Measurements from ENCODE around the gene PTH1R. TPM values are rescaled to one million over a fixed set of nuclear protein-coding genes. Genes with fewer than 3 reads are reported as not detected.

Gene PTH1R
- total RNA-seq, 1 experiment from 2014 or later: 0.32 TPM

- BruUV-seq (replicated peaks): no TSS peak
- CTCF ChIA-PET: no interaction called here
- no peaks in the 10 kb centered on the region for H3K9me2 ChIP-seq (ENCODE audit: insufficient read depth)
- H3K79me2 ChIP-seq (ENCODE audit: insufficient read depth, low read length): no peaks in the 10 kb centered on the region
- intact Hi-C loops (cut with micrococcal nuclease): no loop called here
- TF ChIP-seq REST (IDR thresholded peaks at IDR 0.05; ENCODE audit: low read depth) (no peak), EGR1 (IDR thresholded peaks at IDR 0.05; ENCODE audit: low read depth) (no peak), ZBTB33 (IDR thresholded peaks at IDR 0.05; ENCODE audit: extremely low read depth, insufficient replicate concordance, low read length) (no peak), EZH2 (IDR thresholded peaks at IDR 0.05) (no peak)
- no peak for DNase-seq (ENCODE audit: low read depth, low spot score)
- H3K27me3 ChIP-seq (ENCODE audit: insufficient read depth, low read length): no peaks in the 10 kb centered on the region
- no peaks in the 10 kb centered on the region for H4K20me1 ChIP-seq (ENCODE audit: insufficient read depth)
- peaks cover 7 to 9% of the 10 kb centered on the region in 2 experiments; a peak in 2 of 4 replicates for H3K9me3 ChIP-seq (ENCODE audit: control insufficient read depth in 1 of 2, insufficient read depth in 1 of 2, low read depth in 1 of 2, low read length in 2 of 2)
- no peaks in the 10 kb centered on the region for H3K4me1 ChIP-seq (ENCODE audit: control insufficient read depth in 1 of 2, insufficient read depth in 2 of 2, low read length in 2 of 2)
- ATAC-seq: no peak
- POLR2A ChIA-PET: no interaction called here
- H3K9ac ChIP-seq (ENCODE audit: low read length): no peak overlapping the region
- H3K27ac ChIP-seq (ENCODE audit: low read depth, low read length): no peak overlapping the region
- no peak overlapping the region for H2AFZ ChIP-seq (ENCODE audit: low read depth, low read length, poor library complexity, severe bottlenecking)
- H3K4me2 ChIP-seq (ENCODE audit: low read length): no peak overlapping the region
- RAD21 ChIA-PET (ENCODE audit: low non-redundant PET in 1 of 2, low total read pairs in 2 of 2, uncharacterized antibody in 2 of 2, unreplicated experiment in 2 of 2): no interaction called here
- no peak overlapping the region for H3K4me3 ChIP-seq (replicated peaks in 1 of 2; ENCODE audit: low read depth in 1 of 2, low read length in 2 of 2)
- H3K36me3 ChIP-seq (ENCODE audit: control insufficient read depth in 1 of 2, insufficient read depth in 2 of 2, low read length in 2 of 2): no peaks in the 10 kb centered on the region
Observed at GRCh38 chr3:46833346-46834300, 43.9 kb upstream of the PTH1R start.

Measured in HCT116 (cell line).